Activated CD8-positive, alpha-beta memory T cell treated with anti-CD3 and anti-CD28 coated beads for 48 hours (primary cell): ENCODE results near the gene SHMT2.

Experiments used
- DNase-seq, 3 experiments: peaks; one replicate each; pipeline ENCODE4 v3.0.0-alpha.2; 2020; ENCODE audit warnings: low read depth in 2 of 3, low spot score in 2 of 3

The SHMT2 gene

DNA sequence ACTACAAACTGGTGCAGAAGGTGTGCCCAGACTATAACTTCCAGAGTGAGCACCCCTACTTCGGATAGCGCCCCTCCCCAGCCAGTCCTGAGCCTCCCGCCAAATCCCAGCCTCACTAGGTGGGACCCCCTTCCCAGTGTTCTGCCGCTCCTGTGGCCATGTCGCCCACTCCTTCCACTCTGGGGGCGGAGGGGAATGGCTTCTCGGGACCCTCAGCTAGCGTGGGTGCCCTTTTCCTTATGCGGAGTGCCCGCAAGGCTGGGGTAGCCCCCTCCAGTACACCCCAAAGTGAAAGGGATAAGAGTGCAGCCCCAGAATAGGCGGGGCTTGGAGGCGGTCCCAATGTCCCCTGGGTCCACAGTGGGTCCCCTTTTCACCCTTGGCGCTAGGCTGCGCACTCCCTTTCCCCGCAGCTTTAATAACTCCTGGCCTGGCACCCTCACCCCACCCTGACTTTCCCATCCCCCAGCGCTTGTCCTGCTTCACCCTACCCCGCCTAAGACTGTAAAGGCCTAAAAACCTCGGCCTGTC is 3.8 kb upstream of the SHMT2 start:
- no peak for DNase-seq

DNA sequence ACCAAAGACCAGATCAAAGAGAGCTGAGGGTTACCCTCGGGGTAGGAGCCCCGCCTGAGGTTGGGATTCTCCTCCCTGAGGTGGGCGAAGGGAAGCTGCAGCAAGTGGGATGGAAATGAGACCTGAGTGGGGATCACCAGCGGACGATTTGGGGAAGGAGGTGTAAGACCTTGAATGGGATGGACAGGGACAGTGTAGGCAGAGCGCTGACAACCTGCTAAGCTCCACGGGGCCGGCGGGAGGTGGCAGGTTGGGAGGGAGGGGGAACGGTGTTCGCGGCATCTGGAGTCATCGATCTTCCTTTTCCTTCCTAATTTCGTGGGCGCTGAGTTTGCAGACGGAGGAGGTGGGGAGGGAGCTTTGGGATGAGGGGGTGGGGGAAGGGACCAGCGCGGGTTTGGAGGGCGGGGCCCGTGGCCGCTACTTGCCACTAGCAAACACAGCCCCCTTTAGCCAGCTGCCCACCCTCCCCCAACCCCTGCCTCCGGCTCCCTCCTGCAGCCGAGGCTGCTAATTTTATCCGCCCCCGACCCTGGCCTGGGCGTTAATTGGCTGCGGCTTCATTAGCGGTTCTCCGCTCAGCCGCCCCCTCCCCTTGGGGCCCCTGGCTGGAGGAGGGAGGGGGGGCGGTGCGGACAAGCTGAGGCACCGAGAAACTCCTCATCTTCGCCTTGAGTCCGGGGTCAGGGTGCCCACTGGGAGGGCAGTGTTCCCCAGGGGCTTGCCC is 2.8 kb upstream of the SHMT2 start:
- DNase-seq: no peak

DNA sequence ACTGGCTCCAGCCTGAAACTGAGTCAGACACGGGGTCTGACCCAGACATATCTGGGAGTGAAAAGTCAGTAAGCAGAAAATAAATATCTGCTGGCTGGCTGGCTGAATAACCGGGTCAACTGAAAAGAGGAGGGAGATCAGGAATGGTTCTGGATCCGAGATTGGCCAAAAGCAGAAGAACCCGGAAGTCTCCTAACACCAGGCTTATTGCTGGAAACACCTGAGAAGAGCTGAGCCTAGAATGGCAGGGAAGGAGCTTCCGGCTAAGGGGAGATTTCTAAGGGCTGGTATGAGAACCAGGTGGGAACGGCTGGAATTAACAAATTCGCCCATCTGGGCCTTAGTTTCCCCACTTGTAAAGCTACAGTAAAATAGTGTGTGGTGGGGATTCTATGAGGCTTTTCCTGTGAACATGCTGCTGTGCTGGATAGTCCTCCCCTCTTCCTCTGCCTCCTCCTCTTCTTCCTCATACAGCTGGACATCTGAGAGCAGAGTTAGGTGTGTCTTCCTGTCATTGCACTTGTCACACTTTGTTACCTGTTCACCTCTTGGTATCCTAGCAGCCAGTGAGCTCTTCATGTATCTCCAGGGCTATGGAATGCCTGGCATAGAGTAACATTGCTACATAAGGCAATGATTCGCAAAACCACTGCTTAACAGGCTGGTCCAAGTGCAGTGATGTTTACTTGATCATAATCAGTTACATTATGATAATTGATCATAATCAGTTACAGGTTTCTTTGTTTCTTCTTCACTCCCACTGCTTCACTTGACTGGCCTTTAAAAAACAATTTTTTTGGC is 2.0 kb upstream of the SHMT2 start:
- no peak for DNase-seq

DNA sequence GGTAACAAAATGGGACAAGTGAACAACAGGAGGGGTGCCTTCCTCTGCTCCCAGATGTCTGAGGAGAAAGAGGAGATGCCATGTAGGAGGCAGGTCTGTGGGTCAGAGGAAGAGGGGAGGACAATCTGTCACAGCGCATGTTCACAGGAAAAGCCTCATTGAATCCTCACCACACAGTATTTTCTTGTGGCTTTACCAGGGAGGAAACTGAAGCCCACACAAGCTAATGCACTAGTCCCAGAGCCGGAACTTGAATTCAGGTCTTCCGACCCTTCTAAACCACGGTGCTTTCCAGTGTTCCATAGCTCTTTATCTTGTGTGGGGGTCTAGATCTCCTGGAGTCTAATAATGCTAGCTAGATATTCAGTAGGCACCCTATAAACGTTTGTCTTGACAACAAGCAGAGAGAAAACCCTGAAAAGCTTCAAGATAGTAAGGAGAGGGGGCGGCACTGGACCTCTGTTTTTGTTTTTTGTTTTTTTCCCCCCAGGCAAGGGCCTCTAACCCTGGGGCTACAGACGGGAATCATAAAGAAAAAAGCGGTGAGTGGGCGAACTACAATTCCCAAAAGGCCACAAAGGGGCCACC is 371 bp upstream of the SHMT2 start:
- no peak for DNase-seq

DNA sequence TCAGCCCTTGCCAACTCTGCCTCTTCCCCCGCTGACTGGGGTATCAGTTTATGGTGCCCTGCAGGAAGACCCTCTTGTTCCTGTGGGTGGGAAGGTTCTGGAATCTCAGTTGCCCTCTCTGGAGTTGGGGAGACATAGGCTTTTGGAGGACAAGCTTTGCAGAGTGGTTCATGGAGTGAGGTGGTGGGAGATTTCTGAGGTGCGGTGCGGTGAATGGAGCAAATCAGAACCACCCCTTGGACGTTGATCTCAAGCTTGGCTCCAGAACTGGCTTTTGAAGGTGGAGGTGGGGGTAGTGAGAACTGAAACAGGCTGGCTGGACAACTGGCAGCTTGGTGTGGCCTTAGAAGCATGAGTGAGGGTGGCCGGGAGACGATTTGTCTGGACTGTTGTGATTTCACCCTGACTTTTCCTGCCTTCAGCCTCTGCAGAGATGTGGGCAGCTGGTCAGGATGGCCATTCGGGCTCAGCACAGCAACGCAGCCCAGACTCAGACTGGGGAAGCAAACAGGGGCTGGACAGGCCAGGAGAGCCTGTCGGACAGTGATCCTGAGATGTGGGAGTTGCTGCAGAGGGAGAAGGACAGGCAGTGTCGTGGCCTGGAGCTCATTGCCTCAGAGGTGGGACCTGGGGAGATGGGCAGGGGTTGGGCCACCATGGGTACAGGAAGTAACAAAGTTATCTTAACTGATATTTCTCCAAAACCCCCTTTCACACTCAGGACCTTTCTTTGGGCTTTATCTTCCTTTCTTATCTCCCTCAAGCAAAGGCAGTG is 1.1 kb downstream of the SHMT2 start:
- DNase-seq: no peak

DNA sequence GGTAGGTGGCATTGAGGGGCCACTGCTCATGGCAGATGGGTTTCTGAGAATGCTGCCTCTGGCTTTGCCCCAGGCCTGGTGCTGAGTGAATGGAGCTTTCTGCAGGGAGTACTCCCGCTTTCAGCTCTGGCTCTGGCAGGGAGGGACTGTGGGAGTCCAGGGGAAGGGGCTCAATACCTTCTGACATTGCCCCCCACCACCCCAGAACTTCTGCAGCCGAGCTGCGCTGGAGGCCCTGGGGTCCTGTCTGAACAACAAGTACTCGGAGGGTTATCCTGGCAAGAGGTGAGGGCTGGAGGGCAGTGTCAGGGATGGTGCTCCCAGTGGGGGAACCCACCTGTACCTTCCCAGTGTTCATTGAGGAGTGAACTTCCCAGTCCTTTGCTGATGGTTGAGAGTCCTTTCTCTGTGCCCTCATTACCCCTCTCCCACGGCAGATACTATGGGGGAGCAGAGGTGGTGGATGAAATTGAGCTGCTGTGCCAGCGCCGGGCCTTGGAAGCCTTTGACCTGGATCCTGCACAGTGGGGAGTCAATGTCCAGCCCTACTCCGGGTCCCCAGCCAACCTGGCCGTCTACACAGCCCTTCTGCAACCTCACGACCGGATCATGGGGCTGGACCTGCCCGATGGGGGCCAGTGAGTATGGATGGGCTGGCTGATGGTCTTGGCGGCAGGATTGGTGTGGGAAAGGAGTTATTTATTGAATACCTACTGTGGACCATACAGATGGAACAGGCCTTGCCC is 1.9 kb downstream of the SHMT2 start:
- no peak for DNase-seq

DNA sequence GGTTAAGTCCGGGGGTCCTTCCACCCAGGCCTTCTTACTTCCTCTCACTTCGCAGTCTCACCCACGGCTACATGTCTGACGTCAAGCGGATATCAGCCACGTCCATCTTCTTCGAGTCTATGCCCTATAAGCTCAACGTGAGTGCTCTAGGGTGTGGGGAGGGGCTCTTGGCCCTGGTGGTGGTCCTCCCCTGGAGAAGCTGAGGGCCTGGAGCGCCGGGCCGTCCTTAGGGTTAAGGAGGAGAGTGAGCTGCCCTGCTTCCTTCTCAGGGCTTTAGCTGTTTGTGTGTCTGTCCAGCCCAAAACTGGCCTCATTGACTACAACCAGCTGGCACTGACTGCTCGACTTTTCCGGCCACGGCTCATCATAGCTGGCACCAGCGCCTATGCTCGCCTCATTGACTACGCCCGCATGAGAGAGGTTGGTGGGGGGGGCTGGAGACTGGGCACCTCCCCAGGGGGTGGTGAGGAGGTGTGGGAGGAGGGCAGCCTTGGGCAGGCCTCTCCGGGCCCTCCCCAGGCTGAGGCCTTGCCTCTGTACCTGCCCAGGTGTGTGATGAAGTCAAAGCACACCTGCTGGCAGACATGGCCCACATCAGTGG is 2.7 kb downstream of the SHMT2 start:
- no peak for DNase-seq

DNA sequence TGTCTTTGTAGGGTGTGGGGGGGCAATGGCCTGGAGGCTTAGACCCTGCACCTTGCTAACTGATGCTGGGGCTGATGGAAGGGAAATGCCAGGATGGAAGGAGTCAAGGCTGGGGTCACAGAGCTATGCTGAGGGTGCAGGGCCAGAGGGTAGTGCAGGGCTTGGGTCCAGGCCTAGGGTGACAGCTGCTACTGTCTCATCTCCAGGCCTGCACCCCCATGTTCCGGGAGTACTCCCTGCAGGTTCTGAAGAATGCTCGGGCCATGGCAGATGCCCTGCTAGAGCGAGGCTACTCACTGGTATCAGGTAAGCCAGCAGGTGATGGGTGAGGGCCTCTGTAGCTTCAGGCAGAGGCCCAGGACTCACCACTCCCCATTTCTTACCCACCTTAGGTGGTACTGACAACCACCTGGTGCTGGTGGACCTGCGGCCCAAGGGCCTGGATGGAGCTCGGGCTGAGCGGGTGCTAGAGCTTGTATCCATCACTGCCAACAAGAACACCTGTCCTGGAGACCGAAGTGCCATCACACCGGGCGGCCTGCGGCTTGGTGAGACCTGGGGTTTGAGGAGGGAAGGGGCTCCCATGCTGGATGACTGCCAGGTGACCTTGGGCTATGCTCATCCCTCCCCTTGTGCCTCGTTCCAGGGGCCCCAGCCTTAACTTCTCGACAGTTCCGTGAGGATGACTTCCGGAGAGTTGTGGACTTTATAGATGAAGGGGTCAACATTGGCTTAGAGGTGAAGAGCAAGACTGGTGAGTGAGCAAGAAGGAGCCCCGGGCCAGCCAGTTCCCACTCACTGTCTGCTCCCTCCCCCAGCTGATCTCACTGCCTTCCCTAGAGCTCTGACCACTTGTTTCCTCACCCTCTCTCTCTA is 4.1 kb downstream of the SHMT2 start:
- DNase-seq: no peak

DNA sequence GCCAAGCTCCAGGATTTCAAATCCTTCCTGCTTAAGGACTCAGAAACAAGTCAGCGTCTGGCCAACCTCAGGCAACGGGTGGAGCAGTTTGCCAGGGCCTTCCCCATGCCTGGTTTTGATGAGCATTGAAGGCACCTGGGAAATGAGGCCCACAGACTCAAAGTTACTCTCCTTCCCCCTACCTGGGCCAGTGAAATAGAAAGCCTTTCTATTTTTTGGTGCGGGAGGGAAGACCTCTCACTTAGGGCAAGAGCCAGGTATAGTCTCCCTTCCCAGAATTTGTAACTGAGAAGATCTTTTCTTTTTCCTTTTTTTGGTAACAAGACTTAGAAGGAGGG is 4.7 kb downstream of the SHMT2 start:
- no peak for DNase-seq

DNA sequence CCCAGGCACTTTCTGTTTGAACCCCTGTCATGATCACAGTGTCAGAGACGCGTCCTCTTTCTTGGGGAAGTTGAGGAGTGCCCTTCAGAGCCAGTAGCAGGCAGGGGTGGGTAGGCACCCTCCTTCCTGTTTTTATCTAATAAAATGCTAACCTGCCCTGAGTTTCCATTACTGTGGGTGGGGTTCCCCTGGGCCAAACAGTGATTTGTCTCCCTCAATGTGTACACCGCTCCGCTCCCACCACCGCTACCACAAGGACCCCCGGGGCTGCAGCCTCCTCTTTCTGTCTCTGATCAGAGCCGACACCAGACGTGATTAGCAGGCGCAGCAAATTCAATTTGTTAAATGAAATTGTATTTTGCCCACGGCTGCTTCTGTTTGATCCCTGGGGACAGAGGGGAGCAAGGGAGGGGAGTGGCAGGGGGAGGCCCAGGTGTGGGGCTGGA is 5.1 kb downstream of the SHMT2 start:
- no peak for DNase-seq

DNA sequence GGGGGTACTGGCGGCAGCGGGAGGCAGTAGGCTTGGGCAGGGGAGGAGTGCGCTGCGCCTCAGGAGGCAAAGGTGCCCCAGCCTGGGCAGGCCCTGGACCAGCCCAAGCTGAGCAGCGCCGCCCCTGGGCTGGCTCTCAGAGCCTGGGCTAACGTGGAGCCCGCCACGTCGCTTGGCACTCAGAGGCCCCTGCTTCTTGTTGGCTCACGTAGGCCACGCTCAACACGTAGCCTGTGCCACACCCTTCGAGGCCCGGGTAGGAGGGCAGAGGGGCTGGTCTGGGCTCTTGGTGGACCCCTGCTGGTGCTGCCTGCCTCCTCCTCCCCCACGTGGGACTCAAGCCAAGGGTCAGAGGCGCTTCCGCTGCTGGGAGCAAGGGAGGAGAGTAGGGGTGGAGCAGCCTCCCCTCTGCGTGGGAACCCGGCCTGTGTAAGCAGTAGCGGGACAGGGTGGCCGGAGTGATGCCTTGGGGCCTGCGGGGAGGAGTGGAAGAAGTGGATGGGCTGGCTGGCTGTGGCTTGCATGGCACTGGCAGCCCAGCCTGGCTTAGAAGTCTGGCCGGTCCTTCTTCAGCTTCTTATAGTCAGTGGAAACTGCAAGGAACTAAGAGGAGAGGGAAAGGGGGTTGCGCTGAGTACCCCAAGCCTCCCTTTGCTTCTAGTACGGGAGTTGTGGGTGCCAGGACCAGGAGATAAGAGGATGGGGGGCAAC is 5.7 kb downstream of the SHMT2 start:
- no peak for DNase-seq

DNA sequence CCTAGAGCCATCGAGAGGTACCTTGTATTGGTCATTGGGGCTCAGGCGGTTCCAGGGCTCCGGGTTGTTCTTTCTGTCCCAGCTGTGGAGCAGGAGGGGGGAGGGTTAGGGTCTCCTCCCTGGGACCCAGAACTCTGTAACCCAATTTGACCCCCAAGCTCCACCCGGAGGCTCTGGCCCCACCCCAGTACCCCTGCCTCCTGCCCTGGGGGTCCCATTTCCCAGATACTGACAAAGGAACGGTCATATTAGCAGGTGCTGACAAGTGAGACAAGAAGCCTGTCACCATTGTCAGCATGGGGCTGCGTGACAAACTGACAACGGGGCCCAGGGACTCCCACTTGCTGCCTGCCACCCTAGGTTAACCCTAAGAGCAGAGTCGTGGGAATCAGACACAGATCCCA is 6.2 kb downstream of the SHMT2 start:
- DNase-seq: no peak

DNA sequence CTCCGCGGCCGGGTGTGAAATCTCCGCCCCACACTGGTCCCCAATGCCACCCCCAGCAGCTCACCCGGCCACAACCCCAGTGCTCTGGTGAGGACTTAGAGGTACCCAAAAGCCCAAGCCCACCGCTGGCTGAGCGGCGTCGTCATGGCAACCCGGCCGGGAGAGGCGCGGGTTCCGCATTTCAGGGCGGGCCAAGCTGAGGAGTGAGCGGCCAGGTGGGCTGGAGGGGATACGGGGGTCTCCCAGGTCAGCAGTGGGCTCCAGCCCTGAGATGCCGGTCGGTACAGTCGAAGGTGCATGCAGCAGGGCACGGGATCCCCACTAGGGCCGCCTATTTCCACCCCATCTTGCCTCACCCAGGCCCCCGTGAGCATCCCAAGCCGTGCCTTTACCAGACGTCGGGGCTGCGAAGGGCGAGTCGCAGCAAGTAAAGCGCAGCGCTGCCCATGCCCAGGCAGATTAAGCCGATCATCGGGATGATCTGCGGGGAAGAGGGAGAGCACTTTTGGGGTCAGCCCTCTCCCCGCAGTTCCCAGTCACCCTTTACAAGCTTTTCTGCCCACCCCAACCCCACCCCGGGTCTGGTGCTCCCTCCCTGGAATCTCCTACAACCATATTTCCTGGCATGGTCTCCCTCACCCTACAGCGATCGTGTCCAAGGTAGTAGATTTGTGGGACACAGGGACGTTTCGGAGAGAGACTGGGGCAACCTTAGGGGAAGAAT is 6.9 kb downstream of the SHMT2 start:
- no peak for DNase-seq

DNA sequence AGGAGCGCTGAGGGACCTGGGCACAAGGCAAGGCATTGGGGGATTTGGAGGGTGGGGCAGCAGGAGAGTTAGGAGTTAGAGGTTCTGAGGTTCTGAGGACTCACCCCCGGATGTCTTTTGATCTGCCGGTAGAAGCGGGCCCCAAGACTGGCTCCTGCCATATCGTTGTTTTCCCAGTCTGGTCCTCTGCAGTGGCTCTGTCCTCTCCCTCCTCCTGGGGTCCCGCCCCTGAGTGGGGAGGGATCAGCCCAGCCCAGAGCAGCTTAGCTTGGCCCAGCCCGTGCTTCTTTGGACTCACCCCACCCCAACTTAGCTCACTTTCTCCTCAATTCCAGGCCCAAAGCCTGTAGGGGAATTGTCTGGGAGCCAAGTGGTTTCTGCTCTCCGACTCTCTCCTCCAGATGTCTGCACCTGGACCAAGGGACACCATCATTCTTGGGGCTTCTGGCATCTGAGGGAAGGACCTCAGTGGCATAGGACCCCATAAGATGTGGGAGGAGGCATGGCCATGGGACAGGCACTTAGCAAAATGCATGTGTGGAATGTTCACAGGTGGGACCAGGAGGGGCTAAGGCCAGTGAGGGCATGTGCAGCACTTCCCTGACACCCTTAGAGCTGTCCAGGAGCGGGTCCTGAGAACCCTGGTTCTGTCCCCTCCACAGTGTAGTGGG is 7.5 kb downstream of the SHMT2 start:
- no peak for DNase-seq

DNA sequence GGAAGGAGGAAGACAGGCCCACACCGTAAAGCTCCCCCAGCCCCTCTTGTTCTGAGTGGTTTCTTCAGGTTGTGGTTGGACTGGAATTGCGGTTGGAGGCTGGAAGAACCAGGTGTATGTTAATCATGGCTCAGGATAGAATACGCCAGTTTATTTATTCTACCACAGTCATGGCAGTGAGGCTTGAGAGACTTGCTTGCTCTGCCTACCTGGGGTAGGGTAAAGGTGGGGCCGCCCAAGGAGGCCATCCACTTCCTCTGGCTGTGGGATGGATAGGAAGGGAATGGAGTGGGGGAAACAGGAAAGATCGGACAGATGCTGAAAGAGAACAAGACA is 8.1 kb downstream of the SHMT2 start:
- no peak for DNase-seq

DNA sequence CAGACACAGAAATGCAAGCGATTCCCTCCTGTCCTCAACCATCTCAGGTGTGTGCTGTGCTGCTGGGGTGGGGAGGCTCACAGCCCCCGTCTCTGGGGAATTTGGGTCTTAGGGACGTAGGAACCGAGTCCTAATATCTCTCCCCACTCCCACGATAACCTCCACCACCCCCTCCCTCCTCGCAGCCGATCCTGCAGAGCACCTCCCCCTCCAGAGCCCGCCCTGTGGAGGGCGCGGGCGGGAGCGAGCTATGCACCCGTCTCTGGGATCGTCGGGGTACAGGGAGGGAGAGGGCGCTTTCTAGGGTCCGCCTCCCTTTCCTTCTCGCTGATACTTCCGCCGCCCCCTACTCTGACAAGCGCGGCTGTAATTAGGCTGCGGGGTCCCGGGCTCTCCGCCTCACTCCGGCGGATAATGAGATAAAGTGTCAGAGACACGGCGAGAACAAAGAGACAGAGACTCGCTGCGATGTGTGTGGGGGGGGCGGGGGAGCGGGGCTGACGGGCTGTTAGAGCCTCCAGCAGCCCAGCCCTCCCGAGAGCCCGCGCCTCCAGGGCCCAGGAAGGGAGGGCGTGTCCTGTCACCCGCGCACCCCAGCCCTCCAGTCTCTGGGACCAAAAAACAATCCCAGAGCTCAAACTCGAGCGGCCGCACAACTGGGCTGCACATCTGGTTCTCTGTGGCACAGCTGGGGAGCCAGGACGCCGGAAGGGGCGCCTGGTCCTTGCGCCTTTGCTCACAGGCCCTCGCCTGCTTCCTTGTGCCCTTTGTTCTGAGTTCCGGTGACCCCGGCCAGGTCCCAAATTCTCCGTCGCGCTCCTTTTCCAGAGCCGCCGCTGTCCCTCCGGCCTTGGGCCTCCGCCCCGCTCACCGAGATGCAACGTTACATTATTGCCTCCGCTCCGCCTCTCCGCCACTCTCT is 8.7 kb downstream of the SHMT2 start:
- no peak for DNase-seq
